Astrocyte (in vitro differentiated cells and primary cell): ENCODE measurements around the gene ZBTB46. TPM values are rescaled to one million over a fixed set of nuclear protein-coding genes. Genes with fewer than 3 reads are reported as not detected.
"Not testable (repeated sequence)": the region's sequence is repeated elsewhere in the genome, so short reads cannot be mapped to it uniquely, and the experiment has no call there.

Experiments used
- DNase-seq: peaks from one replicate; pipeline ENCODE4 v3.0.0-alpha.2; 2010; ENCODE audit warnings: low read depth
- FAIRE-seq: peaks from 2 replicates; lab custom pipeline; 2011; peaks lifted over from hg19 to GRCh38; lab: Jason Lieb, UNC
- H2AFZ ChIP-seq: 2 replicates; pipeline ENCODE4 v1.6.0; 2012; ENCODE audit warnings: low read depth, low read length, inconsistent platforms
- H3K27ac ChIP-seq: 2 replicates; pipeline ENCODE4 v1.5.1; 2011; ENCODE audit warnings: low read depth, low read length, inconsistent platforms
- H3K27me3 ChIP-seq: 2 replicates; pipeline ENCODE4 v1.6.0; 2011; ENCODE audit warnings: low read length, inconsistent platforms; ENCODE audit not compliant: insufficient read depth
- H3K36me3 ChIP-seq: 2 replicates; pipeline ENCODE4 v1.5.1; 2011; ENCODE audit warnings: low read length, inconsistent platforms; ENCODE audit not compliant: insufficient read depth
- H3K4me1 ChIP-seq: 2 replicates; pipeline ENCODE4 v1.5.1; 2011; ENCODE audit warnings: low read length, inconsistent platforms; ENCODE audit not compliant: insufficient read depth
- H3K4me2 ChIP-seq: 2 replicates; pipeline ENCODE4 v1.6.0; 2012; ENCODE audit warnings: low read length, inconsistent platforms
- H3K4me3 ChIP-seq: 2 replicates; pipeline ENCODE4 v1.5.1; 2011; ENCODE audit warnings: low read depth, mild to moderate bottlenecking, low read length, inconsistent platforms; ENCODE audit not compliant: insufficient read depth
- H3K79me2 ChIP-seq: 2 replicates; pipeline ENCODE4 v1.6.0; 2012; ENCODE audit warnings: mild to moderate bottlenecking, low read length, inconsistent platforms; ENCODE audit not compliant: insufficient read depth
- H3K9ac ChIP-seq: 2 replicates; pipeline ENCODE4 v1.6.0; 2012; ENCODE audit warnings: mild to moderate bottlenecking, low read length, inconsistent platforms
- H3K9me3 ChIP-seq: 2 replicates; pipeline ENCODE4 v1.5.1; 2012; ENCODE audit warnings: low read depth, mild to moderate bottlenecking, low read length, inconsistent platforms; ENCODE audit not compliant: insufficient read depth
- H4K20me1 ChIP-seq: 2 replicates; pipeline ENCODE4 v1.6.0; 2012; ENCODE audit warnings: low read length, inconsistent platforms; ENCODE audit not compliant: insufficient read depth
- H3K27ac Mint-ChIP-seq: one replicate; pipeline ENCODE4 v1.8.0; 2021; ENCODE audit warnings: mild to moderate bottlenecking, mixed read lengths; ENCODE audit not compliant: unreplicated experiment
- H3K27me3 Mint-ChIP-seq: one replicate; pipeline ENCODE4 v1.8.0; 2021; ENCODE audit warnings: low read depth, mixed read lengths; ENCODE audit not compliant: unreplicated experiment
- H3K36me3 Mint-ChIP-seq: one replicate; pipeline ENCODE4 v1.8.0; 2021; ENCODE audit warnings: low read depth, mixed read lengths; ENCODE audit not compliant: unreplicated experiment
- H3K4me1 Mint-ChIP-seq: one replicate; pipeline ENCODE4 v1.8.0; 2021; ENCODE audit warnings: low read depth, mixed read lengths; ENCODE audit not compliant: unreplicated experiment
- H3K4me3 Mint-ChIP-seq: one replicate; pipeline ENCODE4 v1.8.0; 2021; ENCODE audit warnings: mild to moderate bottlenecking, moderate library complexity, mixed read lengths; ENCODE audit not compliant: unreplicated experiment
- H3K9me3 Mint-ChIP-seq: one replicate; pipeline ENCODE4 v1.8.0; 2021; ENCODE audit warnings: mild to moderate bottlenecking, mixed read lengths; ENCODE audit not compliant: unreplicated experiment
- EZH2 ChIP-seq: IDR thresholded peaks from 2 replicates; pipeline ENCODE4 v1.6.1; 2012; ENCODE audit warnings: mild to moderate bottlenecking, low read length, inconsistent platforms; ENCODE audit not compliant: insufficient read depth
- total RNA-seq: library from RNA; stranded (reverse); gene quantifications from 2 replicates; pipeline ENCODE4 v1.2.1, GENCODE V29; 2021
- TF ChIP-seq, protein P1 (sequence below): IDR thresholded peaks from 2 replicates; pipeline ENCODE4 v1.5.1; 2011; ENCODE audit warnings: low read depth, mild to moderate bottlenecking, inconsistent platforms, low read length, moderate library complexity; ENCODE audit not compliant: insufficient read depth

Gene ZBTB46
- total RNA-seq, 1 donor from 2014 or later: 13.9 TPM

GRCh38 chr20:63732118-63733095 is 98.7 kb downstream of the ZBTB46 start:
- peaks cover 10% of the 10 kb centered on the region for H3K4me1 Mint-ChIP-seq
- Histone ChIP-seq H3K36me3 (peaks cover 3% of the 10 kb centered on the region), H3K27ac (no peak overlapping the region), H4K20me1 (peaks cover 73% of the 10 kb centered on the region), H3K9ac (no peak overlapping the region), H3K4me1 (no peaks in the 10 kb centered on the region), H3K4me3 (no peak overlapping the region), H3K79me2 (peaks cover 53% of the 10 kb centered on the region), H3K9me3 (no peaks in the 10 kb centered on the region), H2AFZ (no peak overlapping the region), H3K27me3 (no peaks in the 10 kb centered on the region), H3K4me2 (no peak overlapping the region)
- H3K27me3 Mint-ChIP-seq: no peaks in the 10 kb centered on the region
- FAIRE-seq (no peak), DNase-seq (no peak)
- H3K36me3 Mint-ChIP-seq: peaks cover 18% of the 10 kb centered on the region
- H3K27ac Mint-ChIP-seq: no peak overlapping the region
- H3K4me3 Mint-ChIP-seq: no peak overlapping the region
- H3K9me3 Mint-ChIP-seq: no peaks in the 10 kb centered on the region
- TF ChIP-seq EZH2: no peak
- TF ChIP-seq, protein P1, sequence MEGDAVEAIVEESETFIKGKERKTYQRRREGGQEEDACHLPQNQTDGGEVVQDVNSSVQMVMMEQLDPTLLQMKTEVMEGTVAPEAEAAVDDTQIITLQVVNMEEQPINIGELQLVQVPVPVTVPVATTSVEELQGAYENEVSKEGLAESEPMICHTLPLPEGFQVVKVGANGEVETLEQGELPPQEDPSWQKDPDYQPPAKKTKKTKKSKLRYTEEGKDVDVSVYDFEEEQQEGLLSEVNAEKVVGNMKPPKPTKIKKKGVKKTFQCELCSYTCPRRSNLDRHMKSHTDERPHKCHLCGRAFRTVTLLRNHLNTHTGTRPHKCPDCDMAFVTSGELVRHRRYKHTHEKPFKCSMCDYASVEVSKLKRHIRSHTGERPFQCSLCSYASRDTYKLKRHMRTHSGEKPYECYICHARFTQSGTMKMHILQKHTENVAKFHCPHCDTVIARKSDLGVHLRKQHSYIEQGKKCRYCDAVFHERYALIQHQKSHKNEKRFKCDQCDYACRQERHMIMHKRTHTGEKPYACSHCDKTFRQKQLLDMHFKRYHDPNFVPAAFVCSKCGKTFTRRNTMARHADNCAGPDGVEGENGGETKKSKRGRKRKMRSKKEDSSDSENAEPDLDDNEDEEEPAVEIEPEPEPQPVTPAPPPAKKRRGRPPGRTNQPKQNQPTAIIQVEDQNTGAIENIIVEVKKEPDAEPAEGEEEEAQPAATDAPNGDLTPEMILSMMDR: no peak

- peaks cover 63% of the 10 kb centered on the region for H3K79me2 ChIP-seq
- H3K9ac ChIP-seq: no peak overlapping the region
- H3K27ac ChIP-seq: no peak overlapping the region
- H3K4me3 ChIP-seq: no peak overlapping the region
- no peaks in the 10 kb centered on the region for H3K4me1 ChIP-seq
- Mint-ChIP-seq H3K36me3 (peaks cover 19% of the 10 kb centered on the region), H3K27ac (no peak overlapping the region), H3K9me3 (peaks cover 3% of the 10 kb centered on the region), H3K4me3 (no peak overlapping the region), H3K4me1 (peaks cover 10% of the 10 kb centered on the region), H3K27me3 (no peaks in the 10 kb centered on the region)
- FAIRE-seq: no peak
- TF ChIP-seq, protein P1: no peak
- TF ChIP-seq EZH2: no peak
- peaks cover 3% of the 10 kb centered on the region for H3K36me3 ChIP-seq
- H3K27me3 ChIP-seq: no peaks in the 10 kb centered on the region
- no peak overlapping the region for H3K4me2 ChIP-seq
- peaks cover 63% of the 10 kb centered on the region for H4K20me1 ChIP-seq
- H3K9me3 ChIP-seq: no peaks in the 10 kb centered on the region
- DNase-seq: no peak
- H2AFZ ChIP-seq: no peak overlapping the region
Measured at GRCh38 chr20:63731410-63731809, 99.7 kb downstream of the ZBTB46 start.

- H3K27ac ChIP-seq, H3K9me3 ChIP-seq, FAIRE-seq, H3K4me2 ChIP-seq, H3K4me3 Mint-ChIP-seq, H3K9me3 Mint-ChIP-seq, H3K4me3 ChIP-seq, H3K4me1 ChIP-seq, H2AFZ ChIP-seq, H3K27ac Mint-ChIP-seq, DNase-seq, H3K36me3 ChIP-seq, H3K27me3 Mint-ChIP-seq, H3K9ac ChIP-seq, H3K27me3 ChIP-seq: not testable (repeated sequence)
- Mint-ChIP-seq H3K4me1 (peaks cover 10% of the 10 kb centered on the region), H3K36me3 (peaks cover 18% of the 10 kb centered on the region)
- H4K20me1 ChIP-seq: peaks cover 58% of the 10 kb centered on the region
- H3K79me2 ChIP-seq: peaks cover 68% of the 10 kb centered on the region
Measured at GRCh38 chr20:63730189-63730733, 100.8 kb downstream of the ZBTB46 start.

DNA sequence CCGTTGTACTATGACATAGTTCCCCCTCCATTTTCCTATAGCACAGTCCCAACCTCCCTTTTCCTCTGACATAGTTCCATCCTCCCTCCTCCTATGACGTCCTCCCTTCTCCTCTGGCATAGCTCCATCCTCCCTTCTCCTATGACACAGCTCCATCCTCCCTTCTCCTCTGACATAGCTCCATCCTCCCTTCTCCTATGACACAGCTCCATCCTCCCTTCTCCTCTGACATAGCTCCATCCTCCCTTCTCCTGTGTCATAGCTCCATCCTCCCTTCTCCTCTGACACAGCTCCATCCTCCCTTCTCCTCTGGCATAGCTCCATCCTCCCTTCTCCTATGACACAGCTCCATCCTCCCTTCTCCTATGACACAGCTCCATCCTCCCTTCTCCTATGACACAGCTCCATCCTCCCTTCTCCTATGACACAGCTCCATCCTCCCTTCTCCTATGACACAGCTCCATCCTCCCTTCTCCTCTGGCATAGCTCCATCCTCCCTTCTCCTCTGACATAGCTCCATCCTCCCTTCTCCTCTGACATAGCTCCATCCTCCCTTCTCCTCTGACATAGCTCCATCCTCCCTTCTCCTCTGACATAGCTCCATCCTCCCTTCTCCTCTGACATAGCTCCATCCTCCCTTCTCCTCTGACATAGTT is 108.0 kb downstream of the ZBTB46 start:
- H3K9ac ChIP-seq, H3K9me3 Mint-ChIP-seq, H3K27ac ChIP-seq, H3K4me3 ChIP-seq, H3K27ac Mint-ChIP-seq, H3K4me3 Mint-ChIP-seq, FAIRE-seq, H3K27me3 ChIP-seq, H3K36me3 ChIP-seq, H3K4me1 Mint-ChIP-seq, H3K4me1 ChIP-seq, H3K27me3 Mint-ChIP-seq, H3K9me3 ChIP-seq, H2AFZ ChIP-seq, H3K4me2 ChIP-seq, DNase-seq: not testable (repeated sequence)
- H3K79me2 ChIP-seq: peaks cover 56% of the 10 kb centered on the region
- H3K36me3 Mint-ChIP-seq: peaks cover 12% of the 10 kb centered on the region
- H4K20me1 ChIP-seq: peaks cover 28% of the 10 kb centered on the region
